Coronary artery (tissue), 2 donors: Measurements from ENCODE around the gene HOXD3.
A peak's percentile ranks its signal among the peaks of the same experiment; 100 is the strongest.

Source experiments
- DNase-seq: peaks from one replicate; pipeline ENCODE4 v3.0.0-alpha.2; 2017; ENCODE audit warnings: low spot score
- H3K27ac ChIP-seq, 2 donors: fragments of 200-600 bp; sonication (generic); one replicate each; pipeline ENCODE4 v1.5.1; 2016 to 2019
- H3K4me3 ChIP-seq: fragments of 200-600 bp; sonication (generic); 2 replicates; pipeline ENCODE4 v1.5.1; 2016; ENCODE audit warnings: mild to moderate bottlenecking, moderate library complexity
- CTCF ChIP-seq: fragments of 200-600 bp; sonication (generic); IDR thresholded peaks from one replicate; pipeline ENCODE4 v1.5.1; 2019; ENCODE audit warnings: antibody characterized with exemption

Gene HOXD3

GRCh38 chr2:176131848-176132158, 25.3 kb upstream of the HOXD3 start:
- no peak for TF ChIP-seq CTCF
- H3K4me3 ChIP-seq: peak overlapping the region; percentile 48
- no peak for DNase-seq
- H3K27ac ChIP-seq: no peak overlapping the region

- no peak overlapping the region for H3K27ac ChIP-seq
- TF ChIP-seq CTCF: no peak
- H3K4me3 ChIP-seq: peak overlapping the region; percentile 48
- DNase-seq: no peak
Observed at GRCh38 chr2:176132205-176133171, 24.6 kb upstream of the HOXD3 start.

- TF ChIP-seq CTCF: no peak
- H3K27ac ChIP-seq: no peak overlapping the region
Observed at GRCh38 chr2:176133389-176133788, 23.7 kb upstream of the HOXD3 start.

GRCh38 chr2:176134035-176134434, 23.1 kb upstream of the HOXD3 start:
- TF ChIP-seq CTCF: no peak
- Histone ChIP-seq H3K27ac (peak overlapping the region in 1 of 2 donors; percentile 5), H3K4me3 (no peak overlapping the region)
- DNase-seq: no peak

More at GRCh38 chr2:176133389-176133788, 23.7 kb upstream of the HOXD3 start:
- no peak overlapping the region for H3K4me3 ChIP-seq
- no peak for DNase-seq

- no peak for DNase-seq
- no peak overlapping the region for H3K4me3 ChIP-seq
- peak overlapping the region in 1 of 2 donors; percentile 77 for H3K27ac ChIP-seq
- no peak for TF ChIP-seq CTCF
Observed at GRCh38 chr2:176135035-176135440, 22.1 kb upstream of the HOXD3 start.

- TF ChIP-seq CTCF: no peak
- Histone ChIP-seq H3K27ac (peak overlapping the region; percentile 2 to 77), H3K4me3 (peak overlapping the region; percentile 76)
- no peak for DNase-seq
Observed at GRCh38 chr2:176136374-176137251, 20.5 kb upstream of the HOXD3 start.
